Measurements from ENCODE around the gene PRKCD. TPM values are rescaled to one million over a fixed set of nuclear protein-coding genes. Genes with fewer than 3 reads are reported as not detected.

PRKCD gene
- total RNA-seq, 2 donors from 2014 or later = 11.1 to 14.8 TPM

DNA sequence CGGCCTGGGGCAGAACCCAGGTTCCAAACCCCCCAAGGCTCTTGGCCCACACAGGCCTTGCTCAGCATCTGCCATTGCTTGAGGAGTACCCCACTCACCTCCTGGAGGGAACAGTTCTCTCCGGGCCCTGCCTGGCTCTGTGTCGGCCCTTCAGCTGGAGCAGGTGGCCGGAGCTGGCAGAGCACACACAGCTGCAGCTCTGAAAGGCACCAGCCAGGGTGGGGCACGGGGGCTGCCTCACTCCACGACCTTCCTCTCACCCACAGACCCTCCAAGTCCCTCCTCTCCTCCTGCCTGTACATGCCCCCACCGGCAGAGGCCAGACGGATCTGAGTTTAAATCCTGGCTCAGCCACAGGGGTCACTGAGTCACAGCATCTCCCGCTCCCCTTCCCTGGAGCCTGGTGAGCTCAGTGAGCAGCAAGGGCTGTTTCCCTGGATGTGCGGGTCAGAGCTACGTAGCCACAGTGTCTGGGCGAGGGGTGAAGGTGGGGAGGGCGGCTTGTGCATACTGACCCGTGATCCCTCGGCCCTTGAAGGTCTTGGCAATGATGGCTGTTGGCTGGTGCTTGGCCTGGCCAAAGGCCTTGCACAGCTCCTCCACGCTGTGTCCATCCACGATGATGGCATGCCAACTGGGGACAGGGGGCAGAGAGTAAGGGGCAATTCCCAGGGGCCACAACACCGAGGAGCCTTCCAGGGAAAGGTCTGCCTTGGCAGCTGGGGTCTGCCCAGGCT, 71.8 kb downstream of the PRKCD start:
- H3K27ac ChIP-seq = peak overlapping the region in 1 of 2 donors; percentile 19
- no peaks in the 10 kb centered on the region for H3K9me3 ChIP-seq
- peaks cover 0 to 20% of the 10 kb centered on the region in 2 donors for H3K4me1 ChIP-seq
- no peak overlapping the region for H3K4me3 ChIP-seq
- no peaks in the 10 kb centered on the region for H3K27me3 ChIP-seq
- no peak for DNase-seq (ENCODE audit: low spot score)
- peaks cover 85% of the 10 kb centered on the region for H3K36me3 ChIP-seq
- TF ChIP-seq, protein P1, sequence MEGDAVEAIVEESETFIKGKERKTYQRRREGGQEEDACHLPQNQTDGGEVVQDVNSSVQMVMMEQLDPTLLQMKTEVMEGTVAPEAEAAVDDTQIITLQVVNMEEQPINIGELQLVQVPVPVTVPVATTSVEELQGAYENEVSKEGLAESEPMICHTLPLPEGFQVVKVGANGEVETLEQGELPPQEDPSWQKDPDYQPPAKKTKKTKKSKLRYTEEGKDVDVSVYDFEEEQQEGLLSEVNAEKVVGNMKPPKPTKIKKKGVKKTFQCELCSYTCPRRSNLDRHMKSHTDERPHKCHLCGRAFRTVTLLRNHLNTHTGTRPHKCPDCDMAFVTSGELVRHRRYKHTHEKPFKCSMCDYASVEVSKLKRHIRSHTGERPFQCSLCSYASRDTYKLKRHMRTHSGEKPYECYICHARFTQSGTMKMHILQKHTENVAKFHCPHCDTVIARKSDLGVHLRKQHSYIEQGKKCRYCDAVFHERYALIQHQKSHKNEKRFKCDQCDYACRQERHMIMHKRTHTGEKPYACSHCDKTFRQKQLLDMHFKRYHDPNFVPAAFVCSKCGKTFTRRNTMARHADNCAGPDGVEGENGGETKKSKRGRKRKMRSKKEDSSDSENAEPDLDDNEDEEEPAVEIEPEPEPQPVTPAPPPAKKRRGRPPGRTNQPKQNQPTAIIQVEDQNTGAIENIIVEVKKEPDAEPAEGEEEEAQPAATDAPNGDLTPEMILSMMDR (IDR thresholded peaks at IDR 0.05) = no peak

DNA sequence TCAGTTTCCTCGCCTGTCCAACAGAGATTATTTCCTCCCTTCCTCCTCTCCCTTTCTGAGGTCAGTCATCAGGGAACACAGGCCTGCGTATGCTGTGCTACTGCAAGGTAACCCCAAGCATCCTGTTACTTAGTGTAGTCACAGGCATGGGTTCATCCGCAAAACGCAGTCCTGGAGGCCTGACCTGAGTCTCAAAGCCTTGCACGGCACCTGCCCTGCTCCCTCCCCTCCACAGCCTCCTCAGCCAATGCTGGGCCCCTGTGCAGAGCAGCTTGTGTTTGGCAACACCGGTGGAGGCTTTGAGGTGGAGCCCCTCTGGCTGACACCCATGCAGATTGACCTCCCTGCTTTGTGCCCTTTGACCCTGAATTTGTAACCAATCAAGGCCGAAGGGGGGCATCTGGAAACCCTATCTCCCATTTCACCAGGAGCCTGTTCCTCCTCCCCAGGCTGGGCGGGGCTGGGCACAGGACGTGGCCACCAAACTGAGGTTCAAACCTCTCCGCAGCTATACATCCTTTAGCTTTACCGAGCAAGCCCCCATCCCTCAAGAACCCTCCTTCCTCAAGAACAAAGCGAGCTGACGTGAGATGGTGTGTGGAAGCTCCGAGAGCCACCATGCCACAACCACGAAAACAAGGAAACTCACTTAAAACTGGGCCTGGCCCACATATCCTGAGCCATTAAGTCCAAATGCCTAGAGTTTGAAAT, 73.3 kb downstream of the PRKCD start:
- Histone ChIP-seq H3K27ac (no peak overlapping the region), H3K36me3 (peaks cover 82% of the 10 kb centered on the region), H3K9me3 (no peaks in the 10 kb centered on the region), H3K27me3 (no peaks in the 10 kb centered on the region), H3K4me1 (peaks cover 0 to 32% of the 10 kb centered on the region in 2 donors), H3K4me3 (no peak overlapping the region)
- no peak for DNase-seq (ENCODE audit: low spot score)
- TF ChIP-seq, protein P1 (IDR thresholded peaks at IDR 0.05) = no peak

DNA sequence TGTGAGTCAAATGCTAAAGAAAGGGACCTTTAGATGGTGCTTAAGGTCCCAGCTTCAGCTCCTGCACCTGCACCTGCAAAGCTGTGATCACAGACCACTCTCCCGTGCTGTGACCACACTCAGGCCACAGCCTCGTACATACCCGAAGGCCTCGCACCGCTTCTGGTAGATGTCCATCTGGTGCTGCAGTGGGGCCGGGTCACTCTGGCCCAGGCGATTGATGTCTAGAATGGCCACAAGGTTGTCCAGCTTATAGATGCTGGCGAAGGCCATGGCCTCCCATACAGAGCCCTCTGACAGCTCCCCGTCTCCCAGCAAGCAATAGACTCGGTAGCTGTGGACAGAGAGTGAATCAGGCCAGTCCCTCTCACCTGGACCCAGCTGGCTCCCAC, 73.8 kb downstream of the PRKCD start:
- H3K4me3 ChIP-seq = no peak overlapping the region
- H3K36me3 ChIP-seq = peaks cover 82% of the 10 kb centered on the region
- no peak for DNase-seq (ENCODE audit: low spot score)
- no peaks in the 10 kb centered on the region for H3K9me3 ChIP-seq
- peak overlapping the region in 1 of 2 donors; percentile 78 for H3K27ac ChIP-seq
- H3K27me3 ChIP-seq = no peaks in the 10 kb centered on the region
- TF ChIP-seq, protein P1 (IDR thresholded peaks at IDR 0.05) = no peak
- peaks cover 0 to 32% of the 10 kb centered on the region in 2 donors for H3K4me1 ChIP-seq

GRCh38 chr3:53235545-53235944, 74.5 kb downstream of the PRKCD start:
- H3K4me3 ChIP-seq = no peak overlapping the region
- TF ChIP-seq, protein P1 (IDR thresholded peaks at IDR 0.05) = no peak
- no peak for DNase-seq (ENCODE audit: low spot score)
- H3K27ac ChIP-seq = peak overlapping the region; percentile 73 to 78
- H3K9me3 ChIP-seq = no peaks in the 10 kb centered on the region
- peaks cover 82% of the 10 kb centered on the region for H3K36me3 ChIP-seq
- peaks cover 0 to 32% of the 10 kb centered on the region in 2 donors for H3K4me1 ChIP-seq
- H3K27me3 ChIP-seq = no peaks in the 10 kb centered on the region

- Histone ChIP-seq H3K36me3 (peaks cover 82% of the 10 kb centered on the region), H3K4me1 (peaks cover 0 to 38% of the 10 kb centered on the region in 2 donors), H3K27ac (peak overlapping the region; percentile 73 to 78), H3K9me3 (no peaks in the 10 kb centered on the region), H3K27me3 (no peaks in the 10 kb centered on the region), H3K4me3 (no peak overlapping the region)
- DNase-seq (ENCODE audit: low spot score) = peak; percentile 79
- TF ChIP-seq, protein P1 (IDR thresholded peaks at IDR 0.05) = no peak
Measured at GRCh38 chr3:53236112-53236841, 75.3 kb downstream of the PRKCD start.
